Measurements from ENCODE around the gene GMPPA.

GMPPA gene

GRCh38 chr2:219486380-219486959, 12.2 kb upstream of the GMPPA start:
- DNase-seq: no peak

GRCh38 chr2:219488149-219488843, 10.4 kb upstream of the GMPPA start:
- DNase-seq: no peak

GRCh38 chr2:219488844-219489194, 9.9 kb upstream of the GMPPA start:
- DNase-seq: no peak

GRCh38 chr2:219489315-219489714, 9.4 kb upstream of the GMPPA start:
- no peak for DNase-seq

- DNase-seq: no peak
These were observed 8.5 kb upstream of the GMPPA start for GRCh38 chr2:219490186-219490585.

- no peak for DNase-seq
These were observed 8.0 kb upstream of the GMPPA start for GRCh38 chr2:219490600-219491130.

- no peak for DNase-seq
These were observed 7.3 kb upstream of the GMPPA start for GRCh38 chr2:219491278-219491963.

- no peak for DNase-seq
These were observed 6.1 kb upstream of the GMPPA start for GRCh38 chr2:219492575-219492974.

GRCh38 chr2:219493086-219493485, 5.6 kb upstream of the GMPPA start:
- DNase-seq: no peak

GRCh38 chr2:219494952-219495530, 3.6 kb upstream of the GMPPA start:
- DNase-seq: no peak

GRCh38 chr2:219495531-219496122, 3.1 kb upstream of the GMPPA start:
- peak; percentile 39 to 42 for DNase-seq

GRCh38 chr2:219496247-219496824, 2.4 kb upstream of the GMPPA start:
- no peak for DNase-seq

- DNase-seq: no peak
These were observed 1.7 kb upstream of the GMPPA start for GRCh38 chr2:219496825-219497494.

GRCh38 chr2:219497495-219498279, 1.0 kb upstream of the GMPPA start:
- peak; percentile 55 to 87 for DNase-seq

GRCh38 chr2:219499058-219499307, 292 bp downstream of the GMPPA start:
- DNase-seq: no peak

GRCh38 chr2:219499555-219499954, 864 bp downstream of the GMPPA start:
- no peak for DNase-seq

GRCh38 chr2:219500135-219500534, 1.4 kb downstream of the GMPPA start:
- no peak for DNase-seq

GRCh38 chr2:219501849-219502248, 3.2 kb downstream of the GMPPA start:
- no peak for DNase-seq

GRCh38 chr2:219502618-219503017, 3.9 kb downstream of the GMPPA start:
- no peak for DNase-seq

- DNase-seq: no peak
These were observed 6.9 kb downstream of the GMPPA start for GRCh38 chr2:219505585-219505984.

GRCh38 chr2:219506153-219506801, 7.6 kb downstream of the GMPPA start:
- no peak for DNase-seq
